Ishikawa (cell line): Measurements from ENCODE around the gene TMEM119.

ENCODE experiments used
- NFIC ChIP-seq: IDR thresholded peaks from 2 replicates; pipeline ENCODE4 v1.6.1; 2012
- YY1 ChIP-seq: IDR thresholded peaks from 2 replicates; pipeline ENCODE4 v1.6.1; 2012; ENCODE audit warnings: low read depth

DNA sequence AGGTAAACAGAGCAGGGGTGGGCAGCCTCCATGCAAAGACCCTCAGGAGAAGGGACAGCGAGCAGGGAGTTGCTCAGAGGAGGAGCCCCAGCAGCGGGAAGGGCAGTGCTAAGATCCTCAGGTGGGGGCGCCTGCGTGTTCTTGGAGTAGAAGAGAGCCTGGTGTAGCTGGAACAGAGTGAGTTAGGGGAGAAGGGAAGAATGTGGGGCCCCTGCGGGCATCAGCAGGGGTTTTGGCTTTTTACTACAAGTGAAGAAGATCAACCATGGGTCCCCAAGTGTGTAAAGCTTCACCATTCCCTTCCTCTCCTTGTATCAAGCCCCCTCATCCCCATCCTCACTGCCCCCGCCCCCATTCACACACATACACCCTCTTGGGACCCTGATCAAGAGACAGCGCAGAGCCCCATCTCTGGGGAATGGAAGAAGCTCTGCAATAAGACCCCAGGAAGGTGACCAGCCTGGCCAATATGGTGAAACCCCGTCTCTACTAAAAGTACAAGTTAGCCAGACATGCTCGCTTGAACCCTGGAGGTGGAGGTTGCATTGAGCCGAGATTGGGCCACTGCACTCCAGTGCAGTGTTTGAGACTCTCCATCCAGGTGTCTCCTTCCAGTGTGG lies 10.2 kb upstream of the TMEM119 start:
- TF ChIP-seq NFIC, result no peak
- no peak for TF ChIP-seq YY1
